ENCODE results near the gene TCERG1.

Gene TCERG1

GRCh38 chr5:146446861-146447733, at the start of gene TCERG1:
Gene TCERG1, plus strand, starts transcription at chr5:146447333. Its CDS starts 17 bp downstream, at chr5:146447350.
- peak within 1 kb of the TSS; percentile 95 for H3K4me3 ChIP-seq (ENCODE audit: low read length)
- TF ChIP-seq ZNF274 (IDR thresholded peaks at IDR 0.05; ENCODE audit: low read depth, low read length) = no peak

DNA sequence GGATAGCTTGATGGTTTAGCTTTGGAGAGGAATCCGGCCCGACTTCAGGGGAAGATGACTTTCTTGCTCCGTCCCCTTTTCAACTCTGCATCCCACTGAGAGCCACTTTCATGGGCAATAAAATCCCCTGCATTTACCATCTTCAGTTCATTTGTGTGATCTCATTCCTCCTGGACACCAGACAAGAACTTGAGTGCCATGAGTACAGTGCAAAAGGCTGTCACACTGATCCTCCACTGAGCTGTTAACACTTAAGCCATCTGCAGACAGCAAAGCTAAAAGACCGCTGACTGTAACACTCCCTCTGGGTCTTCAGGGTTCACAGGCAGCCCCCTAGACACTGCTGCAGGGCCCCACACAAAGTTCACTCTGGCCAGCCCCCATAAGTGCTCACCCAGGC, 48.3 kb upstream of the TCERG1 start:
- TF ChIP-seq ZNF274 (IDR thresholded peaks at IDR 0.05; ENCODE audit: low read depth, low read length) = no peak
- no peak overlapping the region for H3K4me3 ChIP-seq (ENCODE audit: low read length)

GRCh38 chr5:146399481-146399880, 47.7 kb upstream of the TCERG1 start:
- no peak overlapping the region for H3K4me3 ChIP-seq (ENCODE audit: low read length)
- no peak for TF ChIP-seq ZNF274 (IDR thresholded peaks at IDR 0.05; ENCODE audit: low read depth, low read length)

DNA sequence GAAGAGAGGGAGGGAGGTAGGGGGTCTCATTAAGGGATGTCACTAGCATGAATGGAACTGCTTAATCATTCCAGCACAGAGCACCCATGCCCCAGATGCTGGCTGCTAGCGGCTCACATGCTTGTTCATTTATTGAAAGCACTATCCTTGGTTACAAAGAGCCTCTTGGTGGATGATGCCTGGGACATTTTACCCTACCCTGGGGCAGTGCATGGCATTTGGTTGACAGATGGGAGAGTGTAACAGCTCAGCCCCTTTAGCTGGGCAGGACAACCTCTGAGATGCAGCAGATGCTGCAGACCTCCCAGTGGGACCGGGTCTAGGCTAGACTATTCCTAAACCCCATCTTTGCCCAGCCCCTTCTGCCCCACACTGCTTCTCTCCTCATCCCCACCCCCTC, 46.9 kb upstream of the TCERG1 start:
- no peak for TF ChIP-seq ZNF274 (IDR thresholded peaks at IDR 0.05; ENCODE audit: low read depth, low read length)
- no peak overlapping the region for H3K4me3 ChIP-seq (ENCODE audit: low read length)

DNA sequence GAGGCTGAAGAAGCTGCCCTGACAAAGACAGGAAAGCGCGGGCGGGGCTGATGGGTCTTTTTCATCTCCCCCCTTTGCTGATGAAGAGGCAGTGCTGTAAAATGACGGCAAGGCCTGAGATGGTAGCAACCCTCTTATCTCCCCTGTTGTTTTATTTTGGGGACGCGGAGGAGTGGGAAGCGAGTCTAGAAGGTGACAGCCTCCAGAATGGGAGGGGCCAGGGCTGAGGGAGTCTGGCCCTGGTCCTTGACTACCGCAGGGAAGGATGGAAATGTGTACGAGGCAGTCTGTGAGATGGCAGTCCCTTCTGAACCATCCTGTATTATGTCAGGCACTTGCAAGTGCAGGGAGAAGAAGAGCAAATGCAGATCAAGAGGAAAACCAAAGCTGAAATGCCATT, 46.1 kb upstream of the TCERG1 start:
- no peak overlapping the region for H3K4me3 ChIP-seq (ENCODE audit: low read length)
- no peak for TF ChIP-seq ZNF274 (IDR thresholded peaks at IDR 0.05; ENCODE audit: low read depth, low read length)

DNA sequence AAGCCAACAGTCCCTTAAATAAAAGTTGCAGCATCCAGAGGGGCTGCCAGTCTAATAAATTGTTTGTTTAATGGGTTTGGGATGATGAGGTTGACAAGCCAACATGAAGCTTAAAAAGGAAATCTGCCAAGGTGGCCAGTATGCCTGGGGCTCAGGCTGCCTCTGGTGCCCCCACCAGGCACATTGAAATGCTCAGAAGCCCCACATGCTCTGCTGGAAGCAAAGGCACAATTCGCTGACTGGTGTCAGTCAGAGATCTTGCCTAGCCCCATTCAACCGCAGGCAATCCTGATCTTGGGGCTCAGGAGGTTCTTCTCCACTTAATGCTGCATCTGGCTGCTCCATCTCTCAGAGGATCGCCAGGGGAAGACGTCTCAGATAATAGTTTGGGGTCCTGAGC, 44.2 kb upstream of the TCERG1 start:
- no peak overlapping the region for H3K4me3 ChIP-seq (ENCODE audit: low read length)
- TF ChIP-seq ZNF274 (IDR thresholded peaks at IDR 0.05; ENCODE audit: low read depth, low read length) = no peak

GRCh38 chr5:146409054-146409671, 38.0 kb upstream of the TCERG1 start:
- H3K4me3 ChIP-seq (ENCODE audit: low read length) = no peak overlapping the region
- no peak for TF ChIP-seq ZNF274 (IDR thresholded peaks at IDR 0.05; ENCODE audit: low read depth, low read length)

- TF ChIP-seq ZNF274 (IDR thresholded peaks at IDR 0.05; ENCODE audit: low read depth, low read length) = no peak
- H3K4me3 ChIP-seq (ENCODE audit: low read length) = no peak overlapping the region
These were observed 36.9 kb upstream of the TCERG1 start for GRCh38 chr5:146410272-146410671.

- no peak overlapping the region for H3K4me3 ChIP-seq (ENCODE audit: low read length)
- no peak for TF ChIP-seq ZNF274 (IDR thresholded peaks at IDR 0.05; ENCODE audit: low read depth, low read length)
These were observed 27.4 kb upstream of the TCERG1 start for GRCh38 chr5:146419696-146420095.

DNA sequence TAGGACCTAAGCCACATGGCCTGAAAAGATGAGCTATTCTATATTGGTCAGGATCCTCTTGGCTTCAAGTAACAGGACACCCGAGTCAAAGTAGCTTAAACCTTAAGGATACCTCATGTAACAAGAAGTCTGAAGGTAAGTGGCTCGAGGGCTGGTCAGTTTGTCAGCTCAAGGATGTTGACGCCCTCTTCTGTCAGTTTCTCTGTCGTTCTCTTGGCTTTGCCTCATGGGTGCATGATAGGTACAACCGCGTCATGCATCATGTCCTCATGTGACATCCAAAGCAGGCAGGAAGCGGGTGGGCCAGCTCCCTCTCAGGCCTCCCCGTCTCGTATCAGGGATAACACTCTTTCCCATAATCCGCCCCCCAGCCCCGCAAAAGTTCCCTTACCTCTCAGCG, 22.1 kb upstream of the TCERG1 start:
- no peak overlapping the region for H3K4me3 ChIP-seq (ENCODE audit: low read length)
- no peak for TF ChIP-seq ZNF274 (IDR thresholded peaks at IDR 0.05; ENCODE audit: low read depth, low read length)

GRCh38 chr5:146426305-146426704, 20.8 kb upstream of the TCERG1 start:
- H3K4me3 ChIP-seq (ENCODE audit: low read length) = no peak overlapping the region

GRCh38 chr5:146426853-146427618, 20.1 kb upstream of the TCERG1 start:
- TF ChIP-seq ZNF274 (IDR thresholded peaks at IDR 0.05; ENCODE audit: low read depth, low read length) = no peak
- no peak overlapping the region for H3K4me3 ChIP-seq (ENCODE audit: low read length)

More at GRCh38 chr5:146426305-146426704, 20.8 kb upstream of the TCERG1 start:
- TF ChIP-seq ZNF274 (IDR thresholded peaks at IDR 0.05; ENCODE audit: low read depth, low read length) = no peak

GRCh38 chr5:146427619-146427997, 19.5 kb upstream of the TCERG1 start:
- H3K4me3 ChIP-seq (ENCODE audit: low read length) = no peak overlapping the region
- no peak for TF ChIP-seq ZNF274 (IDR thresholded peaks at IDR 0.05; ENCODE audit: low read depth, low read length)

GRCh38 chr5:146428658-146429057, 18.5 kb upstream of the TCERG1 start:
- no peak overlapping the region for H3K4me3 ChIP-seq (ENCODE audit: low read length)
- TF ChIP-seq ZNF274 (IDR thresholded peaks at IDR 0.05; ENCODE audit: low read depth, low read length) = no peak

Data from GM08714 (cell line).